Glutamatergic neuron (in vitro differentiated cells): ENCODE results near the gene FUZ. TPM values are rescaled to one million over a fixed set of nuclear protein-coding genes. Genes with fewer than 3 reads are reported as not detected.

Experiments used
- DNase-seq: peaks from one replicate; pipeline ENCODE4 v3.0.0; 2022
- H3K27ac Mint-ChIP-seq: one replicate; pipeline ENCODE4 v1.8.0; 2020; ENCODE audit warnings: mild to moderate bottlenecking, mixed read lengths, inconsistent platforms; ENCODE audit not compliant: unreplicated experiment
- H3K27me3 Mint-ChIP-seq: one replicate; pipeline ENCODE4 v1.8.0; 2020; ENCODE audit warnings: mild to moderate bottlenecking, moderate library complexity, mixed read lengths, inconsistent platforms; ENCODE audit not compliant: unreplicated experiment
- H3K36me3 Mint-ChIP-seq: one replicate; pipeline ENCODE4 v1.8.0; 2020; ENCODE audit warnings: mild to moderate bottlenecking, mixed read lengths, inconsistent platforms; ENCODE audit not compliant: unreplicated experiment
- H3K4me1 Mint-ChIP-seq: one replicate; pipeline ENCODE4 v1.8.0; 2020; ENCODE audit warnings: mild to moderate bottlenecking, low read depth, mixed read lengths, inconsistent platforms; ENCODE audit not compliant: unreplicated experiment
- H3K4me3 Mint-ChIP-seq: one replicate; pipeline ENCODE4 v1.8.0; 2020; ENCODE audit warnings: mild to moderate bottlenecking, mixed read lengths, inconsistent platforms; ENCODE audit not compliant: unreplicated experiment
- H3K9me3 Mint-ChIP-seq: one replicate; pipeline ENCODE4 v1.8.0; 2020; ENCODE audit warnings: mild to moderate bottlenecking, moderate library complexity, mixed read lengths, inconsistent platforms; ENCODE audit not compliant: unreplicated experiment
- total RNA-seq: library from RNA; stranded (reverse); fragmentation: NEBNext Ultra II Directional; extraction: Animal tissue kit (Norgen Biotek cat#: 25700); gene quantifications from one replicate; pipeline ENCODE4 v1.2.1, GENCODE V29; 2021; ENCODE audit not compliant: unreplicated experiment
- TF ChIP-seq, protein P1 (sequence below): fragments of 200-600 bp; sonication (generic); IDR thresholded peaks from one replicate; pipeline ENCODE4 v1.5.0; 2021; ENCODE audit not compliant: partially characterized antibody, unreplicated experiment

The FUZ gene
- total RNA-seq, 1 donor from 2014 or later, result 13.6 TPM

DNA sequence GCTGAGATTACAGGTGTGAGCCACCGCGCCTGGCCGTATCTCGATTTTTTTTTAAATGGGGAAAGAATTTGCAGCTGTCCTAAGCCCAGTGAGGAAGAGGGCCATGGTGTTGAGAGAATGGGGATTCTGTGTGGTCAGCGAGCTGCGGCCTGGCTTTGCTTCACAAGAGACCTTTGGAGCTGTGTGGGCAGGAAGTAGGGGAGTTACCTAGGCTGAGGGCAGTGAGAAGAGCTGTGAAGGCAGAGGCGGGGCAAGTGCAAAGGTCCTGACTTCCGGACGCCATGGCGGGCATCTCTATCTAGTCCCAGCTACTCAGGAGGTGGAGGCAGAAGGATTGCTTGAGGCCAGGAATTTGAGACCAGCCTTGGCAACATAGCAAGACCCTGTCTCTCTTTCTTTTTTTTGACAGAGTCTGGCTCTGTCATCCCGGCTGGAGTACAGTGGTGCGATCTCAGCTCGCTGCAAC is 41.4 kb downstream of the FUZ start:
- no peak for DNase-seq
- Mint-ChIP-seq H3K27me3 (peaks cover 15% of the 10 kb centered on the region), H3K36me3 (no peaks in the 10 kb centered on the region), H3K9me3 (peaks cover 4% of the 10 kb centered on the region), H3K4me1 (peaks cover 12% of the 10 kb centered on the region), H3K4me3 (no peak overlapping the region), H3K27ac (no peak overlapping the region)
- TF ChIP-seq, protein P1, sequence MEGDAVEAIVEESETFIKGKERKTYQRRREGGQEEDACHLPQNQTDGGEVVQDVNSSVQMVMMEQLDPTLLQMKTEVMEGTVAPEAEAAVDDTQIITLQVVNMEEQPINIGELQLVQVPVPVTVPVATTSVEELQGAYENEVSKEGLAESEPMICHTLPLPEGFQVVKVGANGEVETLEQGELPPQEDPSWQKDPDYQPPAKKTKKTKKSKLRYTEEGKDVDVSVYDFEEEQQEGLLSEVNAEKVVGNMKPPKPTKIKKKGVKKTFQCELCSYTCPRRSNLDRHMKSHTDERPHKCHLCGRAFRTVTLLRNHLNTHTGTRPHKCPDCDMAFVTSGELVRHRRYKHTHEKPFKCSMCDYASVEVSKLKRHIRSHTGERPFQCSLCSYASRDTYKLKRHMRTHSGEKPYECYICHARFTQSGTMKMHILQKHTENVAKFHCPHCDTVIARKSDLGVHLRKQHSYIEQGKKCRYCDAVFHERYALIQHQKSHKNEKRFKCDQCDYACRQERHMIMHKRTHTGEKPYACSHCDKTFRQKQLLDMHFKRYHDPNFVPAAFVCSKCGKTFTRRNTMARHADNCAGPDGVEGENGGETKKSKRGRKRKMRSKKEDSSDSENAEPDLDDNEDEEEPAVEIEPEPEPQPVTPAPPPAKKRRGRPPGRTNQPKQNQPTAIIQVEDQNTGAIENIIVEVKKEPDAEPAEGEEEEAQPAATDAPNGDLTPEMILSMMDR, result no peak

DNA sequence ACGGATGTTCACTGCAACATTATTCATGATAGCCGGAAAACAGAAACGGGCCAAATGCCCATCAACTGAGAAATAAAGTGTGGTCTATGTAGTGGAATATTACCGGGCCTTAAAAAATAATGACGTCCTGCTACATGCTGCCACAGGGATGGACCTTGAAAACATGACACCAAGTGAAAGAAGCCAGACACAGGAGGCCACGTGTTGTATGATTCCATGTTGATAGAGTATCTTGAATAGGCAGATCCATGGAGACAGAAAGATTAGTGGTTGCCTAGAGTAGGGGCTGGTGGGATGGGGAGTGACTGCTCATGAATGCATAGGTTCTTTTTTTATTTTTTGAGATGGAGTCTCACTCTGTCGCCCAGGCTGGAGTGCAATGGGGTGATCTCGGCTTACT is 42.6 kb downstream of the FUZ start:
- H3K9me3 Mint-ChIP-seq, result peaks cover 11% of the 10 kb centered on the region
- peaks cover 13% of the 10 kb centered on the region for H3K4me1 Mint-ChIP-seq
- TF ChIP-seq, protein P1, result no peak
- no peak overlapping the region for H3K27ac Mint-ChIP-seq
- DNase-seq, result no peak
- no peaks in the 10 kb centered on the region for H3K36me3 Mint-ChIP-seq
- no peak overlapping the region for H3K4me3 Mint-ChIP-seq
- peaks cover 18% of the 10 kb centered on the region for H3K27me3 Mint-ChIP-seq

DNA sequence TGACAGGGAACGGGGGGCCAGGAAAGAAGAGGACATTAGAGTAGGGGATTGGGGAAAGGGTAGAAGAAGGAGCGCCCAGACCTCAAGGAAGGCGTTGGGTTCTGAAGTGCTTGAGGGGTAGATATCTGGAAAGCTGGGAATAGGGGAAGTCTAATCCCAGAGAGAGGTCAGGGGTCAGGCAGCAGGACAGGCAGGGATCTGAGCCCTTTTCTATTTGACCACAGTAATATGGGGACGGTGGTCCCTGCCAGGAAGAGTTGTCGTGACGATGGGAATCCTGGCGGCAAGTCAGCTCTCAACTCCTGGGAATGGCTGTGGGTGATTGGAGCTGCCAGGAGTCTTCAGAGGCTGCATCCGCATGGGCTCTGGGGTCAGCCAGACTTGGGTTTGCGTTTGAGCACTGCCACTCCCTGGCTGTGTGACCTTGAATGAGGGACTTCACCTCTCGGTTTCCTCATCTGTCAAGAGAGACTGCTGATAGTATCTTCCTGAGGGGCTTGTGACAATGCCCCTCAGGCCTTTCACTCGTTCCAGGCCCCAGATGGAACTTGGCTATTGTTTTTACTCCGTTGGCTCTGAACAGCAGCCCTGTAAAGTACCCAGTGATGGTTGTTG is 45.0 kb downstream of the FUZ start:
- TF ChIP-seq, protein P1, result no peak
- Mint-ChIP-seq H3K4me1 (peaks cover 14% of the 10 kb centered on the region), H3K9me3 (peaks cover 9% of the 10 kb centered on the region), H3K36me3 (no peaks in the 10 kb centered on the region), H3K27me3 (peaks cover 20% of the 10 kb centered on the region), H3K4me3 (peak overlapping the region; percentile 94), H3K27ac (peak overlapping the region; percentile 67)
- no peak for DNase-seq

DNA sequence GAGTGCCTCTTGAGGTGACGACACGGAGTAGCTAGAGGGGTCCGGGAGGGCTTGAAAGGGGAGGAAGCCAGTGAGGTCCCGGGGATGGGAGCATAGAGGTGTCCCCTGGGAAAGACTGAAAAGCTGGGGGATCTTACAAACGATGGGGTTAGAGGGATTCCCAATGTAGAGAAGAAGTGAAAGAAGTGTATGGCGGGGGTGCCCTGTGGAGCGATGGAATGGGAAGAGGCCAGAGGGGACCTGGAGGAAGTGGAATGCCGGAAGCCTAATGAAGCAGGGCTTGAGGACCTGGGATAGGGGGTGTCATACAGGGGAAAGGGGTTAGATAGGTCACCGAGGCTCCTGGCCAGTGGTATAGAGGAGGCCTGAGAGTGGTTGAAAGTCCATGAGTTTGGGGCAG is 45.7 kb downstream of the FUZ start:
- DNase-seq, result no peak
- TF ChIP-seq, protein P1, result no peak
- H3K4me1 Mint-ChIP-seq, result peaks cover 14% of the 10 kb centered on the region
- H3K36me3 Mint-ChIP-seq, result no peaks in the 10 kb centered on the region
- peaks cover 9% of the 10 kb centered on the region for H3K9me3 Mint-ChIP-seq
- peaks cover 20% of the 10 kb centered on the region for H3K27me3 Mint-ChIP-seq
- H3K4me3 Mint-ChIP-seq, result peak overlapping the region; percentile 94
- H3K27ac Mint-ChIP-seq, result peak overlapping the region; percentile 67

DNA sequence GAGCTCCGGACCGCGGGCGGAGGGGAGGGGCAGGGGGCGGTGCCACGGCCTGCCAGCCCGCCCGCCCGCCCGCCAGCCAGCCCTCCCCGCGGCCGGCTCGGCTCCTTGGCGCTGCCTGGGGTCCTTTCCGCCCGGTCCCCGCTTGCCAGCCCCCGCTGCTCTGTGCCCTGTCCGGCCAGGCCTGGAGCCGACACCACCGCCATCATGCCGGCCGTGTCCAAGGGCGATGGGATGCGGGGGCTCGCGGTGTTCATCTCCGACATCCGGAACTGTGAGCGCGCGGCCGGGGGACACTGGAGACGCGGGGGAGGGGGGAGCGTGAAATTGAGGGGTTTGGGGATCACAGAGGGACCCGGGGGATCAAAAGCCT is 46.2 kb downstream of the FUZ start, which contains the start of gene AP2A1:
TSS of gene AP2A1 (plus strand) at position 72 of the 370 bp plus-strand sequence. CDS start at position 205, 133 bp downstream.
- Mint-ChIP-seq H3K9me3 (peaks cover 9% of the 10 kb centered on the region), H3K27ac (peak within 1 kb of the TSS; percentile 99), H3K4me1 (peaks cover 14% of the 10 kb centered on the region), H3K36me3 (no peaks in the 10 kb centered on the region), H3K27me3 (peaks cover 20% of the 10 kb centered on the region), H3K4me3 (peak within 1 kb of the TSS; percentile 94)
- DNase-seq, result no peak
- TF ChIP-seq, protein P1, result no peak
